H9 (cell line): ENCODE data around the gene VASN. TPM values are rescaled to one million over a fixed set of nuclear protein-coding genes. Genes with fewer than 3 reads are reported as not detected.

Experiments used
- DNase-seq: peaks from one replicate; pipeline ENCODE4 v3.0.0-alpha.2; 2017
- H2AFZ ChIP-seq: one replicate; pipeline ENCODE4 v1.6.1; 2013; ENCODE audit warnings: mild to moderate bottlenecking, low read length, control low read depth, moderate library complexity
- H2AK5ac ChIP-seq: 2 replicates; pipeline ENCODE4 v1.6.1; 2013; ENCODE audit warnings: low read length, control low read depth, mixed read lengths; ENCODE audit not compliant: insufficient read length
- H2BK120ac ChIP-seq: one replicate; pipeline ENCODE4 v1.6.1; 2013; ENCODE audit warnings: low read depth, mild to moderate bottlenecking, low read length, control low read depth, inconsistent platforms; ENCODE audit not compliant: poor library complexity, severe bottlenecking
- H2BK12ac ChIP-seq: 2 replicates; pipeline ENCODE4 v1.6.1; 2013; ENCODE audit warnings: low read length, control low read depth, mixed read lengths, low read depth; ENCODE audit not compliant: insufficient read length
- H2BK15ac ChIP-seq: 2 replicates; pipeline ENCODE4 v1.6.1; 2013; ENCODE audit warnings: low read depth, low read length, control low read depth
- H2BK20ac ChIP-seq: one replicate; pipeline ENCODE4 v1.6.1; 2013; ENCODE audit warnings: low read depth, mild to moderate bottlenecking, low read length, control low read depth, inconsistent platforms; ENCODE audit not compliant: poor library complexity, severe bottlenecking
- H2BK5ac ChIP-seq: 2 replicates; pipeline ENCODE4 v1.6.1; 2013; ENCODE audit warnings: low read length, control low read depth, mixed read lengths; ENCODE audit not compliant: insufficient read length
- H3K14ac ChIP-seq: 2 replicates; pipeline ENCODE4 v1.6.1; 2013; ENCODE audit warnings: low read length, control low read depth; ENCODE audit not compliant: insufficient read depth
- H3K18ac ChIP-seq: 2 replicates; pipeline ENCODE4 v1.6.1; 2013; ENCODE audit warnings: low read depth, mild to moderate bottlenecking, mixed read lengths, low read length, control low read depth; ENCODE audit not compliant: insufficient read length
- H3K23ac ChIP-seq: 2 replicates; pipeline ENCODE4 v1.6.1; 2013; ENCODE audit warnings: low read length, control low read depth, mixed read lengths, low read depth; ENCODE audit not compliant: insufficient read length
- H3K23me2 ChIP-seq: 2 replicates; pipeline ENCODE4 v1.6.1; 2013; ENCODE audit warnings: low read depth, mild to moderate bottlenecking, mixed read lengths, low read length, control low read depth; ENCODE audit not compliant: insufficient read length, poor library complexity, severe bottlenecking
- H3K27ac ChIP-seq: 2 replicates; pipeline ENCODE4 v1.5.1; 2013; ENCODE audit warnings: low read length, control low read depth, mixed read lengths, low read depth; ENCODE audit not compliant: insufficient read length
- H3K27me3 ChIP-seq: 2 replicates; pipeline ENCODE4 v1.6.1; 2013; ENCODE audit warnings: low read length, control low read depth, inconsistent platforms; ENCODE audit not compliant: insufficient read depth
- H3K4ac ChIP-seq: 2 replicates; pipeline ENCODE4 v1.6.1; 2013; ENCODE audit warnings: low read depth, mild to moderate bottlenecking, control low read depth, inconsistent platforms, low read length, moderate library complexity
- H3K4me1 ChIP-seq: 2 replicates; pipeline ENCODE4 v1.6.1; 2013; ENCODE audit warnings: low read length, control low read depth, inconsistent platforms; ENCODE audit not compliant: insufficient read depth
- H3K4me2 ChIP-seq: 2 replicates; pipeline ENCODE4 v1.6.1; 2013; ENCODE audit warnings: low read length, control low read depth, mixed read lengths; ENCODE audit not compliant: insufficient read length, insufficient read depth
- H3K56ac ChIP-seq: 2 replicates; pipeline ENCODE4 v1.6.1; 2013; ENCODE audit warnings: low read depth, mild to moderate bottlenecking, mixed read lengths, low read length, control low read depth; ENCODE audit not compliant: insufficient read length
- H3K79me1 ChIP-seq: 2 replicates; pipeline ENCODE4 v1.6.1; 2013; ENCODE audit warnings: low read depth, mild to moderate bottlenecking, moderate library complexity, low read length, control low read depth, inconsistent platforms; ENCODE audit not compliant: insufficient read depth, poor library complexity, severe bottlenecking
- H3K79me2 ChIP-seq: 2 replicates; pipeline ENCODE4 v1.6.1; 2013; ENCODE audit warnings: low read length, control low read depth, inconsistent platforms; ENCODE audit not compliant: insufficient read depth
- H3K9ac ChIP-seq: 2 replicates; pipeline ENCODE4 v1.6.1; 2013; ENCODE audit warnings: low read length, control low read depth, mixed read lengths; ENCODE audit not compliant: insufficient read length; ENCODE audit errors: extremely low read depth
- H3K9me3 ChIP-seq: one replicate; pipeline ENCODE4 v1.6.1; 2013; ENCODE audit warnings: low read depth, low read length, inconsistent platforms; ENCODE audit not compliant: control insufficient read depth
- H3T11ph ChIP-seq: one replicate; pipeline ENCODE4 v1.6.1; 2013; ENCODE audit warnings: mild to moderate bottlenecking, low read length, control low read depth, inconsistent platforms
- H4K20me1 ChIP-seq: one replicate; pipeline ENCODE4 v1.6.1; 2013; ENCODE audit not compliant: control insufficient read depth, insufficient read length, insufficient read depth
- H4K5ac ChIP-seq: 2 replicates; pipeline ENCODE4 v1.6.1; 2013; ENCODE audit warnings: low read depth, mild to moderate bottlenecking, mixed read lengths, low read length, control low read depth; ENCODE audit not compliant: insufficient read length
- H4K8ac ChIP-seq: replicated peaks from 2 replicates; pipeline ENCODE4 v1.6.1; 2013; ENCODE audit warnings: low read length, control low read depth, mixed read lengths, low read depth; ENCODE audit not compliant: insufficient read length
- H4K91ac ChIP-seq: 2 replicates; pipeline ENCODE4 v1.6.1; 2013; ENCODE audit warnings: low read depth, mild to moderate bottlenecking, moderate library complexity, mixed read lengths, low read length, control low read depth; ENCODE audit not compliant: insufficient read length
- H3K27ac Mint-ChIP-seq, 3 experiments: 2 replicates in 2 of 3; 3 replicates in 1 of 3; pipeline ENCODE4 v1.8.0; 2020 to 2021; ENCODE audit warnings: mixed read lengths in 3 of 3, mild to moderate bottlenecking in 1 of 3, moderate library complexity in 1 of 3
- H3K27me3 Mint-ChIP-seq: 2 replicates; pipeline ENCODE4 v1.8.0; 2021; ENCODE audit warnings: low read depth, mild to moderate bottlenecking, moderate library complexity, mixed read lengths
- H3K36me3 Mint-ChIP-seq, 3 experiments: 2 replicates in 2 of 3; 3 replicates in 1 of 3; pipeline ENCODE4 v1.8.0; 2020 to 2021; ENCODE audit warnings: low read depth in 3 of 3, mixed read lengths in 3 of 3; ENCODE audit not compliant: insufficient read depth in 1 of 3
- H3K4me1 Mint-ChIP-seq, 2 experiments: 2 replicates each; pipeline ENCODE4 v1.8.0; 2020; ENCODE audit warnings: mixed read lengths in 2 of 2
- H3K4me3 Mint-ChIP-seq, 2 experiments: 2 replicates in 1 of 2; 3 replicates in 1 of 2; pipeline ENCODE4 v1.8.0; 2020 to 2021; ENCODE audit warnings: mild to moderate bottlenecking in 2 of 2, mixed read lengths in 2 of 2, moderate library complexity in 1 of 2
- H3K9me3 Mint-ChIP-seq, 2 experiments: 2 replicates in 1 of 2; 3 replicates in 1 of 2; pipeline ENCODE4 v1.8.0; 2020; ENCODE audit warnings: mild to moderate bottlenecking in 2 of 2, mixed read lengths in 2 of 2, moderate library complexity in 1 of 2
- WGBS: extraction: QIAGEN DNeasy Blood & Tissue Kit; methylation state at CpG from one replicate; pipeline ENCODE4 v1.1.7; 2013; ENCODE audit warnings: missing lambda C conversion rate, low lambda C conversion rate, mixed read lengths; ENCODE audit not compliant: insufficient read length; ENCODE audit errors: extremely low coverage; 5-methylcytosine and 5-hydroxymethylcytosine counted together
- total RNA-seq: library from RNA; stranded (reverse); gene quantifications from 2 replicates; pipeline ENCODE4 v1.2.1, GENCODE V29; 2021
- TF ChIP-seq, protein P1 (sequence below): fragments of 200-600 bp; sonication (generic); conservative IDR thresholded peaks from 3 replicates; pipeline ENCODE4 v1.8.0; 2021; ENCODE audit warnings: antibody characterized with exemption, mild to moderate bottlenecking

The VASN gene
- total RNA-seq, 1 experiment from 2014 or later = 11.0 TPM

DNA sequence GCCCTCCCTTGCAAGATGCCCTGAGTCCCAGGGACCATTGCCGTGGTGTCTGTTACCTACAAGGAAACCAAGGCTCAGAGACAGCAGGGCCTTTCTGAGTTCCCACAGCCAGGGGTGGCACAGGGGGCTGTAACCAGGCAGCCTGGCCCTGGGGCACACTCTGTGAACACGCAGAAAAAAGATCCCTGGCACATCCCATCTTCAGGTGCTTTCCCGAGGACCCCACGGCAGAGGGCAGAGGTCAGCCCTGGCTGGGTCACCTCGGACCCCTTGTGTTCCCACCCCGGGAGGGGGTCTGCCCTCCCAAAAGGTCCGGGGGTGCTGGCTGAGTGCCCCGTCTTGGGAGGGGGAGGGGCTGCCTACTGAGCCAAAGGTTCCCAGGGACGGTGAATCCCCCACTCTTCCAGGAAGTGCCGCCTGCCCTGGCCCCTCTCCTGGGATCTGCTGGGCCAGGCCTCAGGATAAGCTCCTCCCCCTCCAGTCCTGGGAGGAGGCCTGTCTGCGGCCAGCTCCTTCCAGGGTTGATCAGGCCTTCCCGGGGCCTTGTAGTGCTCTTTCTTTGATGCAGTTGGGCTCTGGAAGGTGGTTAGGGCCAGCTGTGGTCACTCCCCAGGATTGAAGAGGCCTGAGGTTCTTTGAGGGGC is 47.7 kb upstream of the VASN start:
- Mint-ChIP-seq H3K36me3 (no peaks in the 10 kb centered on the region), H3K9me3 (no peaks in the 10 kb centered on the region), H3K27ac (peak overlapping the region; percentile 8 to 91 (median 72); a peak in 3 of 7 replicates), H3K4me1 (peaks cover 9 to 24% of the 10 kb centered on the region in 2 experiments), H3K27me3 (no peaks in the 10 kb centered on the region), H3K4me3 (no peak overlapping the region)
- Histone ChIP-seq H3K79me2 (peaks cover 3% of the 10 kb centered on the region; the same call in 1 of the 2 replicates), H3K4me2 (no peak overlapping the region), H3K4ac (no peak overlapping the region), H2BK15ac (no peak overlapping the region), H3K9ac (no peak overlapping the region), H2BK20ac (no peak overlapping the region), H3K27ac (no peak overlapping the region), H2BK12ac (no peak overlapping the region), H2BK5ac (no peak overlapping the region), H3K79me1 (no peaks in the 10 kb centered on the region), H3T11ph (no peak overlapping the region), H4K91ac (no peak overlapping the region), H3K18ac (no peak overlapping the region), H4K20me1 (peaks cover 3% of the 10 kb centered on the region), H3K56ac (no peak overlapping the region), H3K4me1 (peaks cover 3% of the 10 kb centered on the region; the same call in 1 of the 2 replicates), H4K5ac (no peak overlapping the region), H2AFZ (no peak overlapping the region), H3K14ac (no peak overlapping the region), H3K23ac (no peak overlapping the region), H3K9me3 (no peaks in the 10 kb centered on the region), H4K8ac (no peak overlapping the region), H2AK5ac (no peak overlapping the region), H3K27me3 (no peaks in the 10 kb centered on the region), H3K23me2 (peaks cover 4% of the 10 kb centered on the region), H2BK120ac (no peak overlapping the region)
- TF ChIP-seq, protein P1, sequence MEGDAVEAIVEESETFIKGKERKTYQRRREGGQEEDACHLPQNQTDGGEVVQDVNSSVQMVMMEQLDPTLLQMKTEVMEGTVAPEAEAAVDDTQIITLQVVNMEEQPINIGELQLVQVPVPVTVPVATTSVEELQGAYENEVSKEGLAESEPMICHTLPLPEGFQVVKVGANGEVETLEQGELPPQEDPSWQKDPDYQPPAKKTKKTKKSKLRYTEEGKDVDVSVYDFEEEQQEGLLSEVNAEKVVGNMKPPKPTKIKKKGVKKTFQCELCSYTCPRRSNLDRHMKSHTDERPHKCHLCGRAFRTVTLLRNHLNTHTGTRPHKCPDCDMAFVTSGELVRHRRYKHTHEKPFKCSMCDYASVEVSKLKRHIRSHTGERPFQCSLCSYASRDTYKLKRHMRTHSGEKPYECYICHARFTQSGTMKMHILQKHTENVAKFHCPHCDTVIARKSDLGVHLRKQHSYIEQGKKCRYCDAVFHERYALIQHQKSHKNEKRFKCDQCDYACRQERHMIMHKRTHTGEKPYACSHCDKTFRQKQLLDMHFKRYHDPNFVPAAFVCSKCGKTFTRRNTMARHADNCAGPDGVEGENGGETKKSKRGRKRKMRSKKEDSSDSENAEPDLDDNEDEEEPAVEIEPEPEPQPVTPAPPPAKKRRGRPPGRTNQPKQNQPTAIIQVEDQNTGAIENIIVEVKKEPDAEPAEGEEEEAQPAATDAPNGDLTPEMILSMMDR = no peak
- DNase-seq = peak; percentile 78
- no CpG with 5 or more reads among the region's 12 CpGs for WGBS
